GM12873 (cell line): ENCODE data around the gene DUSP16.

Source experiments
- CTCF ChIP-seq: IDR thresholded peaks from 2 replicates; pipeline ENCODE4 v1.5.1; 2012; ENCODE audit warnings: low read depth, mild to moderate bottlenecking, moderate library complexity, low read length, control low read depth; ENCODE audit not compliant: insufficient read depth; ENCODE audit errors: missing control alignments

Gene DUSP16

GRCh38 chr12:12539028-12539810, 23.4 kb downstream of the DUSP16 start:
- no peak for TF ChIP-seq CTCF

- TF ChIP-seq CTCF, result no peak
Measured at GRCh38 chr12:12538535-12538934, 24.1 kb downstream of the DUSP16 start.

- no peak for TF ChIP-seq CTCF
Measured at GRCh38 chr12:12537421-12537820, 25.2 kb downstream of the DUSP16 start.

DNA sequence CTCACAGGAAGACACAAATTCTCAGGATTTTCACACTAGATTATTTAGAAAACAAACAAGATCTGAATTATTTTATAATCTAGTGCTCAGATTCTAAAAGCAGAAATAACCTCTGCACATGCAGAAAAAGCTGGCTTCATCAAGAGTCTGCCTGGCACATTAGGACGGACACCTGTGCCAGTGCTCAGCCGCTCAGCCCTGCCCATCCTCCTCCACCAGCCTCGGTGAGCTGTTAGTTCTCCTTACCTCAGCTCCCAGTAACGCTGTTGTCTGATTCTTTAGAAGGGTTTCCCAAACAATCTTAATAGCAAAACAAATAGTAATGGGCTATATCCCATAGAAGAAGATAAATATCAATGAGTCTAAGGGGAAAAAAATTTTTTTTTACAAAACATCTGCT, 27.7 kb downstream of the DUSP16 start:
- no peak for TF ChIP-seq CTCF

DNA sequence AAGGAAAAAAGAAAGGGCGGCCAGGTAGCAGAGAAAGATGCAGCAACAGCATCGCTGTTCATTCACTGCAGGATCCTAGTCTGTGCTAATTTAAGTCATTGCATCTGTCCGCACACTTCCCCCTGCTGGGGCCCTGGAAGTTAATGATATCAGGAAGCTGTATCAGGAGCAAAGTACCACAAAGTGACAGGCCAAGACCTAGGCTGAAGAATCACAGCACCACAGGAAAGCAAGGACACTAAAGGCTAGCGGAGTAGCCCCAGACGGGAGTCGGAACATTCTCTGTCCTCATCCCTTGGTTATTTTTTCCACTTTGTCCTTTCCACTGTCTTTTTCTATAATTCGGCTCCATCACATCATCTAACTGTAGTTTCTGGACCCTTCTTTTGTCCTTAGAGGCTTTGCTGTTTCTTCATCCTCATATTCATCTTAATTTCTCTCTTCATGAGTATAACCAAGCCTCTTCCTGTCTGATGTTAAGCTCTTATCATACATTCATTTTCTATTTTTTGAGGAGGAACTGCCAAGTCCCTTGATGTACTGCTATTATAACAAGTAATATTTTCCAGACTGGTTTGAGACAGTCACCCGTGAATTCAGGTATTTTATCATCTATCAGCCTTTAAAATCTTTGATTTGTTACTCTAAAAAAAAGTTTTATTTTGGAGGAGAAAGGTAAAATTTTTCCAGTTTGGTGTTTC, 28.3 kb downstream of the DUSP16 start:
- TF ChIP-seq CTCF, result no peak

DNA sequence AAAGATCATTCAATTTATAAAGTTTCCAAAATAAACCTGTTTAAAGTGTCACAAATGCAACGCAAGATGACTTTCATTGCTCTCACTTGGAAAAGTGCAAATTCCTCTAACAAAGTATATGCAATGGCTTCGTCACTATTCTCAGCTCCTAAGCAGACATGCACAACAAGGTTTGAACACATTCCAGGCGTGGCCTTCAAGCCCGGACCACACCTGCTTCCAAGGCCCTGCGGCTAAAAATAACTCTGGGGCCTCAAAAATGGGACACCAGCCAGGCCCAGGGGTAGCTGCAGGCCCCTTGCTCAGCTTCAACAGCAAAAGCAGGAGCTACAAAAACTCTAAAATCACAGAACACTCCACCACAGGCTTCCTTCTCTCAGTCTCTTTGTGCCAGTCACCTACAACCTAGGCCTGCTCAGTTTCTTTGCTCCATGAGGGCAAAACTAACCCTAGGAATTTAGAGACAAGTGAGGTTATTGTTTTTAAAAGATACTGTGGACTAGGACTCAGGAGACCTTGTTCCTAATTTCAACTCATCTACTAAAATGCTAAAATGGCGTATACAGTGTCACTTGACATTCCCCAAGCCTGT, 29.3 kb downstream of the DUSP16 start:
- no peak for TF ChIP-seq CTCF

- no peak for TF ChIP-seq CTCF
Measured at GRCh38 chr12:12531194-12531593, 31.5 kb downstream of the DUSP16 start.
